ENCODE measurements around the gene CLDN18.

DNA sequence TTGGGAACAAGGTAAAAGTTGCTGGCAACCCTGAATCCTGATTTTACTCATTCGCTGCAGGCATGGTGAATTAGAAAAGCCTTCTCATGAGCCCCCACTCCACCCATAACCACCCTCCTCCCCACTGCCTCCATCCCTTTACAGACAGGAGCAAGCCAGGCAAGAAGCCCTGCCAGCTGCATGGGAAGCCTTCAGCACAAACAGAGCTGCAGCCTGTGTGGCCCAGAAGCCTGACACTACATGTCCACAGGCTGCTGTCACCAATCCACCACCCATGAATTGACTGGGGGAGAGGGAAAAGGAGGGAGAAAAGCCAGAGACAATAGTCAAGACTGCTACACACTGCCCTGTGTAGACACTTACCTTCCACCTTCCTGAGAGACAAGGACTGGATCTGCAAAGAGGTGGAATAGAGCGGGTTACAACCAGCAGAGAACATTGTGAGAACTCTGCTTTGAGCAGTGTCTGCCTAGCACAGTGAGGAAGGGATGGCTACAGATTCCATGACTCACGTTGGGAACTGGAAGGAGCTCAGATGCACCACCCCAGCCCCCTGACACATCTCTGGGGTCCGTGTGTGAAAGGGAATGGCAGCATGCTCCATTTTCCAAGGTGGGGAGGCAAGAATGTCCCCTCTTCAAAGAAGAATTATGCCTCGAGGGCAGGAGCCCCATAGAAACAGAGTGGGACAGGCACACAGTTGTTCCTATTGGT lies 71.6 kb downstream of the CLDN18 start:
- TF ChIP-seq, protein P1, sequence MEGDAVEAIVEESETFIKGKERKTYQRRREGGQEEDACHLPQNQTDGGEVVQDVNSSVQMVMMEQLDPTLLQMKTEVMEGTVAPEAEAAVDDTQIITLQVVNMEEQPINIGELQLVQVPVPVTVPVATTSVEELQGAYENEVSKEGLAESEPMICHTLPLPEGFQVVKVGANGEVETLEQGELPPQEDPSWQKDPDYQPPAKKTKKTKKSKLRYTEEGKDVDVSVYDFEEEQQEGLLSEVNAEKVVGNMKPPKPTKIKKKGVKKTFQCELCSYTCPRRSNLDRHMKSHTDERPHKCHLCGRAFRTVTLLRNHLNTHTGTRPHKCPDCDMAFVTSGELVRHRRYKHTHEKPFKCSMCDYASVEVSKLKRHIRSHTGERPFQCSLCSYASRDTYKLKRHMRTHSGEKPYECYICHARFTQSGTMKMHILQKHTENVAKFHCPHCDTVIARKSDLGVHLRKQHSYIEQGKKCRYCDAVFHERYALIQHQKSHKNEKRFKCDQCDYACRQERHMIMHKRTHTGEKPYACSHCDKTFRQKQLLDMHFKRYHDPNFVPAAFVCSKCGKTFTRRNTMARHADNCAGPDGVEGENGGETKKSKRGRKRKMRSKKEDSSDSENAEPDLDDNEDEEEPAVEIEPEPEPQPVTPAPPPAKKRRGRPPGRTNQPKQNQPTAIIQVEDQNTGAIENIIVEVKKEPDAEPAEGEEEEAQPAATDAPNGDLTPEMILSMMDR (IDR thresholded peaks at IDR 0.05; ENCODE audit: low read length) = no peak
- TF ChIP-seq EZH2phosphoT487 (IDR thresholded peaks at IDR 0.05; ENCODE audit: low read length) (no peak), EZH2 (optimal IDR thresholded peaks at IDR 0.05; ENCODE audit: low read depth, low read length) (no peak)

Measured in MM.1S (cell line).